Measurements from ENCODE around the gene IFT172.
"Not testable (repeated sequence)": the region's sequence is repeated elsewhere in the genome, so short reads cannot be mapped to it uniquely, and the experiment has no call there.

Gene IFT172, protein sequence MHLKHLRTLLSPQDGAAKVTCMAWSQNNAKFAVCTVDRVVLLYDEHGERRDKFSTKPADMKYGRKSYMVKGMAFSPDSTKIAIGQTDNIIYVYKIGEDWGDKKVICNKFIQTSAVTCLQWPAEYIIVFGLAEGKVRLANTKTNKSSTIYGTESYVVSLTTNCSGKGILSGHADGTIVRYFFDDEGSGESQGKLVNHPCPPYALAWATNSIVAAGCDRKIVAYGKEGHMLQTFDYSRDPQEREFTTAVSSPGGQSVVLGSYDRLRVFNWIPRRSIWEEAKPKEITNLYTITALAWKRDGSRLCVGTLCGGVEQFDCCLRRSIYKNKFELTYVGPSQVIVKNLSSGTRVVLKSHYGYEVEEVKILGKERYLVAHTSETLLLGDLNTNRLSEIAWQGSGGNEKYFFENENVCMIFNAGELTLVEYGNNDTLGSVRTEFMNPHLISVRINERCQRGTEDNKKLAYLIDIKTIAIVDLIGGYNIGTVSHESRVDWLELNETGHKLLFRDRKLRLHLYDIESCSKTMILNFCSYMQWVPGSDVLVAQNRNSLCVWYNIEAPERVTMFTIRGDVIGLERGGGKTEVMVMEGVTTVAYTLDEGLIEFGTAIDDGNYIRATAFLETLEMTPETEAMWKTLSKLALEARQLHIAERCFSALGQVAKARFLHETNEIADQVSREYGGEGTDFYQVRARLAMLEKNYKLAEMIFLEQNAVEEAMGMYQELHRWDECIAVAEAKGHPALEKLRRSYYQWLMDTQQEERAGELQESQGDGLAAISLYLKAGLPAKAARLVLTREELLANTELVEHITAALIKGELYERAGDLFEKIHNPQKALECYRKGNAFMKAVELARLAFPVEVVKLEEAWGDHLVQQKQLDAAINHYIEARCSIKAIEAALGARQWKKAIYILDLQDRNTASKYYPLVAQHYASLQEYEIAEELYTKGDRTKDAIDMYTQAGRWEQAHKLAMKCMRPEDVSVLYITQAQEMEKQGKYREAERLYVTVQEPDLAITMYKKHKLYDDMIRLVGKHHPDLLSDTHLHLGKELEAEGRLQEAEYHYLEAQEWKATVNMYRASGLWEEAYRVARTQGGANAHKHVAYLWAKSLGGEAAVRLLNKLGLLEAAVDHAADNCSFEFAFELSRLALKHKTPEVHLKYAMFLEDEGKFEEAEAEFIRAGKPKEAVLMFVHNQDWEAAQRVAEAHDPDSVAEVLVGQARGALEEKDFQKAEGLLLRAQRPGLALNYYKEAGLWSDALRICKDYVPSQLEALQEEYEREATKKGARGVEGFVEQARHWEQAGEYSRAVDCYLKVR (N-terminal part only)

GRCh38 chr2:27489498-27490397, at the start of gene IFT172:
Gene IFT172 (minus strand): TSS chr2:27489743. CDS start chr2:27489653, 90 bp downstream.
- DNase-seq: peak; percentile 100

DNA sequence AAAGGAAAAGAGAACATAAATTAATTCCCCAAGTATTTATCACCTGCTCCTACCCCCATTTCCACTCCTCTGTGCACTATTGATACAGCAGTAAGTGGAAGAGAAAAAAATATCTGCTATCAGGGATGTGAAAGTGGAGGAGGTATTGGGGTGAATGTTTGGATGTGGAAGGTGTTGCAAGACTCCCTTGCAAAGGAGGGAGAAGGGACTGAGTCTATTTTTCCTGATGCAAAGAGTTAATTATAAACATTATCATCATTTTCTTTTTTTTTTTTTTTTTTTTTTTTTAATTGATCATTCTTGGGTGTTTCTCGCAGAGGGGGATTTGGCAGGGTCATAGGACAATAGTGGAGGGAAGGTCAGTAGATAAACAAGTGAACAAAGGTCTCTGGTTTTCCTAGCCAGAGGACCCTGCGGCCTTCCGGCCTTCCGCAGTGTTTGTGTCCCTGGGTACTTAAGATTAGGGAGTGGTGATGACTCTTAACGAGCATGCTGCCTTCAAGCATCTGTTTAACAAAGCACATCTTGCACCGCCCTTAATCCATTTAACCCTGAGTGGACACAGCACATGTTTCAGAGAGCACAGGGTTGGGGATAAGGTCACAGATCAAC, 49.4 kb upstream of the IFT172 start:
- DNase-seq: not testable (repeated sequence)

GRCh38 chr2:27537287-27537686, 47.7 kb upstream of the IFT172 start:
- DNase-seq: no peak

- no peak for DNase-seq
These were observed 42.4 kb upstream of the IFT172 start for GRCh38 chr2:27531983-27532382.

DNA sequence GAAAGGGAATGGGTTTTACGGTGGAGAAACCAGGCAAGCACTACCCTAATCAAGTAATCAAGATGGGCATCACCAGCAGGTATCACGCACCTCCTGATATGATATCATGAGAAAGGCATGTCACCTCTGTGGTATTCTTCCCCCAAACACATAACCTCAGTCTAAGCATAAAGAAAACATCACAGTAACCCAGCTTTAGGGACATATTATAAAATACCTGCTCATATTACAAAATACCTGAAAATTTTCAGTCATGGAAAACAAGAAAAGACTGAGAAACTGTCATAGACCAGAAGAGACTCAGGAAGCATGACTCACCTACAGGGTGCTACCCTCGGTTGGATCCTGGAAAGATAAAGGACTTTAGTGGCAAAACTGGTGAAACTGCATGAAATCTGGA, 37.6 kb upstream of the IFT172 start:
- no peak for DNase-seq

DNA sequence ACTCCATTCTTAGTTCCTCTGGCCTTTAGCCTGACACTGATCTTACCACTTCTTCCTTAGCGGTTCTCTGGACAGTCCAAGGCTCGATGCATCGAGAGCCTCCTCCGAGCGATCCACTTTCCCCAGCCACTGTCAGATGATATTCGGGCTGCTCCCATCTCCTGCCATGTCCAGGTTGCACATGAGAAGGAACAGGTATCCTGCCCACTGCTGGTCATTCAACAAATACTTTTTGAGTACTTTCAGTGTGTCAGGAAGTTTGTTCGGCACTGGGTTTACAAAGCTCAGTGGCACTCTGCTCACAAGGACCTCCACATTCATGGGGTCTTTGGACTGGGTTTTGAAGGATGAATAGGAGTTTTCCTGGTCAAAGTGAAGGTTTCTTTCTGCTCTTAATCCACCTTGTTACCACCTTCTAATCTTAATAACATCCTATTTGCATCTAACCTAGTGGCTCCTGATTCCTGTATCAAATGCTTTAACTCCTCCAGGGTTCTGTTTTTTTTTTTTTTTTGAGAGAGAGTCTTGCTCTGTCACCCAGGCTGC, 32.9 kb upstream of the IFT172 start:
- no peak for DNase-seq

- DNase-seq: no peak
These were observed 30.8 kb upstream of the IFT172 start for GRCh38 chr2:27520316-27520715.

DNA sequence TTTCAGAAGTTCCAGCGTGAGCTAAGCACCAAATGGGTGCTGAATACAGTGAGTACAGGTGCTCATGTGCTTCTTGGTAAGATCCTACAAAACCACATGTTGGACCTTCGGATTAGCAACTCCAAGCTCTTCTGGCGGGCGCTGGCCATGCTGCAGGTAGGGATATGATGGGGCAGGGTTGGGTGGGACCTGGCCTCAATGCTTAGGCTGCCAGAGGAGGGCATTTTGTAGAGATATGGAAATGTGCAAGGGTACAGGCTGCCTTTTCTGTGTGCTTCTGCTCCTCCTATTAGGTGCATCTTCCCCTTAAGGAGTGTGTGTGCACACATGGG, 29.2 kb upstream of the IFT172 start:
- DNase-seq: no peak

GRCh38 chr2:27518113-27518781, 28.7 kb upstream of the IFT172 start:
- DNase-seq: no peak

GRCh38 chr2:27509326-27509725, 19.8 kb upstream of the IFT172 start:
- DNase-seq: no peak

DNA sequence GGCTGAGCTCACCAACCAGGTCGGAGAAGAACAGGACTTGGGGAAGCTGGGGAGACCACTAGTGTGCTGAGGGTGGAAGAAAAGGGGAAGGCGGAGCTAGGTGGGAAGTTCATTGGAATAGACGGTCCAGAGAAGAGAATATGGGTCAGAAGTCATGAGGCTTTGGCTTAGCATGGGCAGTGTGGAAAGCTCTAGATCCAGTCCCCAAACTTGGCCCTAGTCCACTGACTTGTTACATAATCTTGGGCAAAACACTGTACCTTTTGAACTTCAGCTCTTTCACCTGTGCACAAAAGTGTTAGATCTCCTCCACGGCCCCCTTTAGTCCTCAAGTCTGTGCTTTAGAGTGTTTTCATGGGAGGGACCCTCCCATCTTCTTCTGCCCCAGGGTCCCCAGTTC, 17.8 kb upstream of the IFT172 start:
- no peak for DNase-seq

DNA sequence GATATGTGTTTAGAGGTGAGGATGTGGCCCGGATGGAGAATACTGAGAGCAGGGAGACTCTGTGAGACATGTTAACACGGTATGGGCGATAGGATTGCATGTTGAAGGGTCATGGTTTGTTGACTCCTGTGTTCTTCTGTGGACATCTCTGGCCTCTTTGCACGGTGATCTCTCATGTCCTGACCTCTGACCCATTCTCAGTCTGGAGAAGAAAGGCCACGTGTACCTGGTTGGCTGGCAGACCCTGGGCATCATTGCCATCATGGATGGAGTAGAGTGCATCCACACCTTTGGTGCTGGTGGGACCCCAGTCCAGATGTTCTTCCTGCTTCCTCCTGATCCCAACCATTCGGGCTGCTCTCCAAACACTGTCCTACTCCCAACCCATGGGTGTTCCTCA, 17.0 kb upstream of the IFT172 start:
- DNase-seq: no peak

GRCh38 chr2:27502142-27502541, 12.6 kb upstream of the IFT172 start:
- DNase-seq: no peak

DNA sequence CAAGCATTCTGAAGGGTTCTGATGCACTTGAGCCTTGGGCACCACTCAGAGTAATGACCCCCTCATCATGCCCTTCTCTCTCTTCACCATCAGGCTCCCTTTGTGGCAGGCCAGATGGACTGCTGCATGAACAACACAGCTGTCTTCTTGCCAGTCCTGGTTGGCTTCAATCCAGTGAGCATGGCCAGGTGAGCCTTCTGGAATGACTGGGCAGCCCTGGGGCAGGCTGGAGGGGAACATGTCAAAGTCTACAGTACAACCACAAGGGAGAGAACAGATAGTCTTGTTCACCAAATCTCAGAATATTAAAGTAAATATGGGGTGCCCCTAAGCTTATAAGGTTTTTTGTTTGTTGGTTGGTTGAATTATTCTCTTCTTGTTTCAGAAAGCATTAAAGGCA, 11.5 kb upstream of the IFT172 start:
- no peak for DNase-seq

DNA sequence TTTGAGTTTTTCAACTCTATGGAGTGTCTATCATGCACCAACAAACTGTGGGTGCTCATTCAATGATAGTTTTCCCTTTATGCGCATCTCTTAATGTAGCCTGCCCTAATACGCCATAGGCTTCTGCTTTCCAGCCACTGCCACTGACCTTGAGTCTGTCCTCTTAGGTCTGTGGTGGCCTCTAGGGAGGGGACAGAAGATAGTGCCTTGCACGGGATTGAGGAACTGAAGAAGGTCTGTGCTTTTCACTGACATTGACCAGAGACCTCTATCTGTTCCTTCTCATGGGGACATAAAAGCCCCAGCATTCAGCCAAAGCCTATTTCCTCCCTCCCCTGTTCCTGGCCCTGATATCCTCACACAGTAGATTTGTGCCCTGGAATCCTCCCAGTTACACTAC, 9.4 kb upstream of the IFT172 start:
- DNase-seq: no peak

DNA sequence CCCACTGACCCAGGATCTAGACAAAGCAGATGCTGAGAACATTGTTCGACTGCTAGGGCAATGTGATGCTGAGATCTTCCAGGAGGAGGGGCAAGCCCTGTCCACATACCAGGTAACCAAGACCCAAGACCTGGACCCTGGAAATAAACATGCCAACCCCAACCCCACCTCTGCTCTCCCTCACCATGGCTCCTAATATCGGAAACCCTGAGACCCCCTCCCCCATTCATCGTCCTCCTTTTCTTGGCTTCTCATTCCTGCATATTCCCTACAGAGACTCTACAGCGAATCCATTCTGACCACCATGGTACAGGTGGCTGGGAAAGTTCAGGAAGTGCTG, 7.7 kb upstream of the IFT172 start:
- no peak for DNase-seq

DNA sequence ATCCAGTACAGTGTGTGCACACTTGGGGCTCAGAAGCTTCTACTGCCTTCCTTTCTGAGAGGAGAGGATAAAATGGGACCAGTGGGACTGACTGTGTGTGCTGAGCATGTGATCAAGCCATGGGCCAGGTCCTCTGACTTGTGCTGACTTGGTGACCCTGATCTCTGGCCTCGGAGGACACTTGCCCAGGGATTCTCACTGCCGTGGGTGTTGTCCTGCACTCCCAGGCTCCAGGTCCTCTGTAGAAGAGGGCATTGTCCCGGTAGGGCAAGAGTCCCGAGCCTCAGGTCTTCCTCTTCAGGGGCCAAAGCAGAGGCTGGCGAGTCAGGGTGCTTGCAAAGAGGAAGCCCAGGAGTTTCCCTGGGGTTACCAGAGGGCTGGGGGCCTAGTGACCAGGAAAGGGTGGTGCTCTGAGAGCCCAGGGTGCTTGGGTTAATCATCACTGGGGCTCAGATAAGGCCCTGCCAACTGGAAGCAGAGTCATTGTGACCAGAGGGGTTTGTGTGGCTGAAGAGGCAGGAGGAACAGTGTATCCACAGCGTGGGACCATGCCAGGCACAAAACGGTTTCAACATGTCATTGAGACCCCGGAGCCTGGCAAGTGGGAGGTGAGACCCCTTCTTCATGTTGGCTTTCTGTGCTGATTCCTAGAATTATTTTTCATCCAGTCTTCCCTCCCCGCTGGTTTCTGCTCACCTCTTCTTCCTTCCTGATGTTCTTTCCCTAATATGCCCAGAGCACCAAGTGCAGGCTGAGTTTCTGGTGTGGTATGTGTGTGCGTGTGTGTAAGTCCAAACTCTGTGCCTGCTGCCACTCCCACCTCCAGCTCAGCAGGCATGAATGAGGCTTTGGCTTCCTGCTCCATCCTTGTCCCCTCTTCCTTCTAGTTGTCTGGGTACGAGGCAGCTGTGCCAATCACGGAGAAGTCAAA, 7.1 kb upstream of the IFT172 start, which contains the start of gene GCKR:
Gene GCKR, plus strand, starts transcription at position 483 of the 931 bp plus-strand sequence. Its CDS starts 66 bp downstream, at position 549.
- DNase-seq: no peak

- DNase-seq: no peak
These were observed 6.4 kb upstream of the IFT172 start for GRCh38 chr2:27495840-27496356.

DNA sequence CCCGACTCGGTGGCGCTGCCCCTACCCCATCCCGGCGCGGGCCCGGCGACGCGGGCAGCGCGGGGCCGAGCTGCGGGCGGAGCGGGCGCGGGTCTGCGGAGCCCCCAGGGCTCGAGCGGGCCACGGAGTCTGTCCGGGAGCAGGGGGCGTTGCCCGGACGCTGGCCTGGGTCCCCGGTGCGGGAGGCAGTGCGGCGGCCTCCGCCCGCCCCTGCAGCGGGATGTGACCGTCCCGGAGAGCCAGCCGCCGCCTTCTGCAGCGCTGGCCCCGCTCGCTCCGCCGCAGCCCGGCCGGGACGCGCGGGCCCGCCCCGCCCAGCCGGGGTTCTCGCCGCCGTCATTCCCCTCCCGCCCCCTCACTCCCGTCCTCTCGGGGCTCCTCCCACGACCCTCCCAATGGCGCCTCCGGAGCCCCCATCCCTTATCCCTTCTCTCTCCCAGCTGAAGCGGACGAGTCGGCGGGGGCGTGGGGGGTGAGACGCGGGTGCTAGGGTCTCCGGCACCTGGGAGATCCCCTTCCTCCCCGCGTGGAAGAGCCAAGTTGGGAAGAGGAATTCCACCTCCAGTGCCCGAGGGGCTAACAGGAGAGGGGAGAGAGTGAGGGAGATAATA, 5.5 kb upstream of the IFT172 start, which contains the start of gene FNDC4:
Gene FNDC4, minus strand, starts transcription at position 257 of the 611 bp plus-strand sequence. CDS start 521 bp downstream, outside the sequence.
- DNase-seq: peak; percentile 13

All from activated CD4-positive, alpha-beta T cell treated with anti-CD3 and anti-CD28 coated beads for 48 hours (primary cell).